WTC11 (cell line): ENCODE measurements around the gene LECT2. TPM values are rescaled to one million over a fixed set of nuclear protein-coding genes. Genes with fewer than 3 reads are reported as not detected.

Experiments used
- ATAC-seq: fragments of 200-7000 bp; cut with Tn5 transposase; 2 replicates; pipeline ENCODE4 v1.10.0; 2021; ENCODE audit warnings: mild to moderate bottlenecking, moderate library complexity
- CTCF ChIA-PET: fragments of 300-600 bp; sonication (Branson Sonifier 250); formaldehyde crosslinking; loops from one replicate; lab custom pipeline; 2021; ENCODE audit warnings: antibody characterized with exemption; lab: Charles Lee
- POLR2A ChIA-PET: fragments of 350-600 bp; sonication (Branson Sonifier 250); formaldehyde crosslinking; loops from one replicate; lab custom pipeline; 2021; ENCODE audit warnings: antibody characterized with exemption; lab: Charles Lee
- DNase-seq: peaks from one replicate; pipeline ENCODE4 v3.0.0; 2021; ENCODE audit warnings: low spot score
- H3K27ac Mint-ChIP-seq: 2 replicates; pipeline ENCODE4 v1.8.0; 2021; ENCODE audit warnings: mixed read lengths
- H3K27me3 Mint-ChIP-seq: 2 replicates; pipeline ENCODE4 v1.8.0; 2021; ENCODE audit warnings: low read depth, mild to moderate bottlenecking, moderate library complexity, mixed read lengths
- H3K36me3 Mint-ChIP-seq: 2 replicates; pipeline ENCODE4 v1.8.0; 2021; ENCODE audit warnings: mixed read lengths
- H3K4me1 Mint-ChIP-seq: 2 replicates; pipeline ENCODE4 v1.8.0; 2022; ENCODE audit warnings: mixed read lengths
- H3K4me3 Mint-ChIP-seq: 2 replicates; pipeline ENCODE4 v1.8.0; 2021; ENCODE audit warnings: mild to moderate bottlenecking, moderate library complexity, mixed read lengths
- H3K9me3 Mint-ChIP-seq: 2 replicates; pipeline ENCODE4 v1.8.0; 2021; ENCODE audit warnings: mixed read lengths
- ARID4B ChIP-seq: sonication (generic); formaldehyde crosslinking; IDR thresholded peaks from 2 replicates; pipeline ENCODE4 v1.8.0; 2023; ENCODE audit warnings: missing genetic modification reagents, mild to moderate bottlenecking, borderline replicate concordance
- ATF3 ChIP-seq: sonication (generic); formaldehyde crosslinking; conservative IDR thresholded peaks from 2 replicates; pipeline ENCODE4 v1.8.1; 2022; ENCODE audit warnings: mild to moderate bottlenecking, missing genetic modification reagents
- GABPB1 ChIP-seq: sonication (generic); formaldehyde crosslinking; IDR thresholded peaks from 2 replicates; pipeline ENCODE4 v1.8.1; 2023; ENCODE audit warnings: mild to moderate bottlenecking, missing genetic modification reagents
- GRHL2 ChIP-seq: fragments of 250-450 bp; sonication (Bioruptor Pico); IDR thresholded peaks from 2 replicates; pipeline ENCODE4 v1.8.0; 2022; ENCODE audit warnings: mild to moderate bottlenecking, moderate library complexity; ENCODE audit not compliant: insufficient replicate concordance, severe bottlenecking
- NFE2L1 ChIP-seq: sonication (generic); formaldehyde crosslinking; IDR thresholded peaks from 2 replicates; pipeline ENCODE4 v1.8.1; 2023; ENCODE audit warnings: missing genetic modification reagents
- NR2C2 ChIP-seq: sonication (generic); formaldehyde crosslinking; IDR thresholded peaks from 2 replicates; pipeline ENCODE4 v1.8.0; 2022; ENCODE audit warnings: mild to moderate bottlenecking, missing genetic modification reagents
- RORB ChIP-seq: fragments of 250-450 bp; sonication (Bioruptor Pico); IDR thresholded peaks from 2 replicates; pipeline ENCODE4 v1.9.0; 2021; ENCODE audit warnings: mild to moderate bottlenecking
- STAT6 ChIP-seq: sonication (generic); formaldehyde crosslinking; conservative IDR thresholded peaks from 2 replicates; pipeline ENCODE4 v1.8.1; 2023; ENCODE audit warnings: mild to moderate bottlenecking, low read depth, missing genetic modification reagents, moderate library complexity
- TCF7 ChIP-seq: sonication (generic); formaldehyde crosslinking; IDR thresholded peaks from 2 replicates; pipeline ENCODE4 v1.8.0; 2022; ENCODE audit warnings: mild to moderate bottlenecking, low read depth, missing genetic modification reagents, moderate library complexity
- TP53 ChIP-seq: sonication (generic); formaldehyde crosslinking; IDR thresholded peaks from 2 replicates; pipeline ENCODE4 v1.8.1; 2023; ENCODE audit warnings: mild to moderate bottlenecking, missing genetic modification reagents
- USF2 ChIP-seq: sonication (generic); formaldehyde crosslinking; IDR thresholded peaks from 2 replicates; pipeline ENCODE4 v1.8.1; 2023; ENCODE audit warnings: mild to moderate bottlenecking, missing genetic modification reagents, moderate library complexity
- ZNF232 ChIP-seq: sonication (generic); formaldehyde crosslinking; IDR thresholded peaks from 2 replicates; pipeline ENCODE4 v1.8.0; 2022; ENCODE audit warnings: mild to moderate bottlenecking, missing genetic modification reagents
- ZNF317 ChIP-seq: sonication (generic); formaldehyde crosslinking; IDR thresholded peaks from 2 replicates; pipeline ENCODE4 v1.8.1; 2023; ENCODE audit warnings: low read depth, mild to moderate bottlenecking, moderate library complexity, missing genetic modification reagents, borderline replicate concordance
- ZNF416 ChIP-seq: fragments of 250-450 bp; sonication (Bioruptor Pico); IDR thresholded peaks from 2 replicates; pipeline ENCODE4 v1.9.0; 2021; ENCODE audit warnings: mild to moderate bottlenecking, inconsistent platforms
- total RNA-seq: library from RNA; stranded (reverse); gene quantifications from 3 replicates; pipeline ENCODE4 v1.2.3, GENCODE V29; 2021
- TF ChIP-seq, protein P1 (sequence below): sonication (generic); formaldehyde crosslinking; IDR thresholded peaks from 2 replicates; pipeline ENCODE4 v1.8.1; 2022; ENCODE audit warnings: mild to moderate bottlenecking, moderate library complexity, missing genetic modification reagents

The LECT2 gene
- total RNA-seq, 1 experiment from 2014 or later, result not detected

DNA sequence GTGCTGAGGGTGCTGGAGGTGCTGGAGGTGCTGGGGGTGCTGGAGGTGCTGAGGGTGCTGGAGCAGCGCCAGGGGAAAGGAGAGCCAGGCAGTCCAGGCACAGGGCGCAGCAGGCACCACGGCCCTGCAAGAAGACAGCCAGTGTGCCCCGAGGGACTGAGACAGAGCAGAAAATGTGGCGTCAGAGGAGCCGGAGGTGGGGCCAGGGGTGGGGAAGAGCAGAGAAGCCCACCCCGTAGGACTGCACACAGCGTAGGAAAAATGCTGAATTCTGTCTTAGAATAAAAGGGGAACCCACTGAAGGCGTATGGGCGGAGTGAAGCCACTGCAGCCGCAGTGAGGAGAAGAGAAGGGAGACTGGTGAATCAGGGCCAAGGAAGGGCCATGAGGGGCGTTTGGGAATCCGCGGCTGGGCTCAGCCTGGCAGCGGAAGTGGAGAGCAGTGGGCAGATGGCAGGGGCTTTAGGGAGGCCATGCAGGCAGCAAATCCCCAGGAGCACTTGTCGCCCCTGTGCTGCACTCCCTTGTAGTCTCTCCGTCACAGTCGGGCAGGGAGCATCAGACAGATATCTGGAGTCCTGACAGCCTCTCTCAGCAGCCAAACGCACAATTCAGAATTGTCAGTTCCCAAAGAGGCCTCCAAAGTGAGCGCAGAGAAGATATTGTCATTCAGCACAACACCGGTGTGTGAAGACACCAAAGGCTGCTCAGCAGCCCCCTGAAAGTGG lies 35.9 kb upstream of the LECT2 start:
- Mint-ChIP-seq H3K27ac (no peak overlapping the region), H3K9me3 (0 out of 2 replicates have a peak, but pooled peaks cover 6% of the 10 kb centered on the region), H3K36me3 (no peaks in the 10 kb centered on the region), H3K27me3 (no peaks in the 10 kb centered on the region; the same call in 1 of the 2 replicates), H3K4me3 (no peak overlapping the region), H3K4me1 (no peaks in the 10 kb centered on the region)
- ChIA-PET CTCF (interaction anchor here (1.4 to 2.2 kb wide), 2 partner anchors 13 to 67 kb away, joined by 3 to 12 read pairs; no protein-coding TSS in a partner anchor), POLR2A (no interaction called here)
- ATAC-seq (no peak), DNase-seq (no peak)
- TF ChIP-seq ZNF317 (no peak), STAT6 (CRISPR knock-in tag) (no peak), USF2 (CRISPR knock-in tag) (no peak)
- TF ChIP-seq, protein P1, sequence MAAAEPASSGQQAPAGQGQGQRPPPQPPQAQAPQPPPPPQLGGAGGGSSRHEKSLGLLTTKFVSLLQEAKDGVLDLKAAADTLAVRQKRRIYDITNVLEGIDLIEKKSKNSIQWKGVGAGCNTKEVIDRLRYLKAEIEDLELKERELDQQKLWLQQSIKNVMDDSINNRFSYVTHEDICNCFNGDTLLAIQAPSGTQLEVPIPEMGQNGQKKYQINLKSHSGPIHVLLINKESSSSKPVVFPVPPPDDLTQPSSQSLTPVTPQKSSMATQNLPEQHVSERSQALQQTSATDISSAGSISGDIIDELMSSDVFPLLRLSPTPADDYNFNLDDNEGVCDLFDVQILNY, result no peak

DNA sequence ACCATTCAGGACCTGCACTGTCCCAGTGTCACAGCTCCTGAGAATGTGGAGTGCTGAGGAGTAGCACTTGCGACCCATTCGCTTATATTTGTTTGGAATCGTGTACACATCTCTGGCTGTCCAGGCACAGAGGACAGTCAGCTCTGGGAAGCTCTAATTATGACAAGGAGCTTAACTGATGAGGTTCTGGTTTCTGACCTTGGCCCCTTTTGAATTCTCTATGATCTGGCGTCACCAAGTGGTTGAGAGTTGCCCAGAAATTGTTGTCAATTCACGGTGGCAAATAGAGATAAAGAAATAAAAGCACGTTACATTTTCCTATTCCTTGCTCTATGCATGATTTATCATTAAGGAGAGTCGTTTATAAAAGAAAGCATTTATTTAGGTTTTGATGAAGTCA lies 34.9 kb upstream of the LECT2 start:
- Mint-ChIP-seq H3K36me3 (no peaks in the 10 kb centered on the region), H3K27me3 (no peaks in the 10 kb centered on the region), H3K27ac (no peak overlapping the region), H3K4me1 (no peaks in the 10 kb centered on the region), H3K9me3 (0 out of 2 replicates have a peak, but pooled peaks cover under 1% of the 10 kb centered on the region), H3K4me3 (no peak overlapping the region)
- ChIA-PET CTCF (interaction anchor here (0.6 to 2.2 kb wide), 3 partner anchors 12 to 68 kb away, joined by 3 to 12 read pairs (median 3); no protein-coding TSS in a partner anchor), POLR2A (no interaction called here)
- TF ChIP-seq ZNF232, result no peak
- ATAC-seq (no peak), DNase-seq (no peak)

DNA sequence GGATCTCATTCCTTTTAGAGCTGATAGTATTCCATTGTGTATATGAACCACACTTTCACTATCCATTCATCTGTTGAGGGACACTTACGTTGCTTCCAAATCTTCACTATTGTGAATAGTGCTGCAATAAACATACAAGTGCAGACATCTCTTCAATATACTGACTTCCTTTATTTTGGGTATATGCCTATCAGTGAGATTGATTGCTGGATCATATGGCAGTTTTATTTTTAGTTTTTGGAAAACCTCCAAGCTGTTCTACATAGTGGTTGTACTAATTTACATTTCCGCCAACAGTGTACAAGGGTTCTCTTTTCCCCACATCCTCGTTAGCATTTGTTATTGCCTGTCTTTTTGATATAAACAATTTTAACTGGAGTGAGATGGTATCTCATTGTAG lies 33.8 kb upstream of the LECT2 start:
- TF ChIP-seq RORB, result no peak
- no peak for TF ChIP-seq ZNF416
- no peak for TF ChIP-seq ATF3
- TF ChIP-seq TP53 (CRISPR knock-in tag), result no peak
- no peak for TF ChIP-seq NFE2L1 (CRISPR knock-in tag)
- no peak for TF ChIP-seq ARID4B
- no peak for TF ChIP-seq GRHL2
- no peak for TF ChIP-seq TCF7 (CRISPR knock-in tag)
- no peak for TF ChIP-seq GABPB1
- no peak for TF ChIP-seq NR2C2 (CRISPR knock-in tag)
- Mint-ChIP-seq H3K27ac (no peak overlapping the region), H3K4me3 (no peak overlapping the region), H3K9me3 (no peaks in the 10 kb centered on the region), H3K27me3 (no peaks in the 10 kb centered on the region), H3K36me3 (no peaks in the 10 kb centered on the region), H3K4me1 (no peaks in the 10 kb centered on the region)
- POLR2A ChIA-PET, result no interaction called here
- CTCF ChIA-PET, result interaction anchor here (2.2 kb wide), 1 partner anchor 11 kb away, joined by 12 read pairs; no protein-coding TSS in a partner anchor
- DNase-seq (no peak), ATAC-seq (no peak)
